IgD-negative memory B cell (primary cell): ENCODE data around the gene MMP25. TPM values are rescaled to one million over a fixed set of nuclear protein-coding genes. Genes with fewer than 3 reads are reported as not detected.

ENCODE experiments used
- H3K27ac Mint-ChIP-seq, 3 donors: one replicate each; pipeline ENCODE4 v1.8.0; 2020 to 2022; ENCODE audit warnings: mild to moderate bottlenecking in 3 of 3, mixed read lengths in 3 of 3, moderate library complexity in 1 of 3
- H3K27me3 Mint-ChIP-seq: one replicate; pipeline ENCODE4 v1.8.0; 2021; ENCODE audit warnings: mixed read lengths
- H3K36me3 Mint-ChIP-seq: one replicate; pipeline ENCODE4 v1.8.0; 2020; ENCODE audit warnings: mild to moderate bottlenecking, mixed read lengths
- H3K4me1 Mint-ChIP-seq, 3 donors: one replicate each; pipeline ENCODE4 v1.8.0; 2020 to 2022; ENCODE audit warnings: mixed read lengths in 3 of 3, mild to moderate bottlenecking in 1 of 3
- H3K4me3 Mint-ChIP-seq, 4 donors: one replicate each; pipeline ENCODE4 v1.8.0; 2020 to 2022; ENCODE audit warnings: mild to moderate bottlenecking in 4 of 4, mixed read lengths in 4 of 4, moderate library complexity in 3 of 4
- H3K9me3 Mint-ChIP-seq, 3 donors: one replicate each; pipeline ENCODE4 v1.8.0; 2020 to 2021; ENCODE audit warnings: mixed read lengths in 3 of 3, mild to moderate bottlenecking in 1 of 3
- polyA plus RNA-seq: library from polyadenylated mRNA; unstranded; fragments of 300-500 nt; fragmentation: Illumina TruSeq; gene quantifications from one replicate; pipeline ENCODE4 v1.2.3, GENCODE V29; 2021

MMP25 gene
- polyA plus RNA-seq, 1 donor from 2014 or later: 0.40 TPM

DNA sequence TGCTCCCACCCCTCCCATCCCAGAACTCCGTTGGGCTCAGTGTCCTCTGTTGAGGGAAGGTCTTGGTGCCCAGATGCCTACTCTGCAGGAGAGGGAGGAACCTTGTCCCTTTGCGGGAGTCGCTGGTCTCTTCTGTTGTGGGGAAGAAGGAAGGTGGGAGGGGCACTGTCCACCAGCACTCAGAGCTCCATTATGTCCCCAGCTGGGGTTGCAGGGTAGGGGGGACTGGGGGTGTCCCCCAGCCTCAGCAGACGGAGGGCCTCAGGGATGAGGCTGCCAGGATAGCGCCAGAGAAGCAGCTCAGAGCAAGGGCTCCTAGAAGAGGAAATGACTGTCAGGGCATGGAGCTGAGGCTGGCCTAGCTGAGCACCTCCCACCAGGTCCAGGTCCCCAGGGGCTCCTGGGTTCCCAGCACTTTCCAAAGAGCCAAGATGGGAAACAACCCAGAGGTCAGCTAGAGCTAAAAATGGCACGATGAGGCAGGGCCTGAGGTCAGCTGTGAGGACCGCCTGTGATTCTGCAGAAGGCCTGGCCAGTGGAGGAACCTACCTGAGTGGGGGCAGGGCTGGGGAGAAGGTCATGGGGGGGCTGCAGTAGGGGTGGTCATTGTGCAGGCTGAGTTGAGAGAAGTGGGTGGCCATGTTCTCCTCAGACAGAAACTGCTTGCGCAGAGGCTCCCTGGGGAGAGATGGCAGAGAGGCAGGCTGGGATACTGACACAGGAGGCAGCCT lies 23.5 kb upstream of the MMP25 start:
- H3K9me3 Mint-ChIP-seq: no peaks in the 10 kb centered on the region
- peak overlapping the region; percentile 85 to 99 (median 94) for H3K4me3 Mint-ChIP-seq
- peak overlapping the region; percentile 88 to 97 (median 96) for H3K27ac Mint-ChIP-seq
- H3K36me3 Mint-ChIP-seq: peaks cover 7% of the 10 kb centered on the region
- H3K4me1 Mint-ChIP-seq: peaks cover 23 to 24% (median 24%) of the 10 kb centered on the region in 3 donors
- H3K27me3 Mint-ChIP-seq: no peaks in the 10 kb centered on the region

DNA sequence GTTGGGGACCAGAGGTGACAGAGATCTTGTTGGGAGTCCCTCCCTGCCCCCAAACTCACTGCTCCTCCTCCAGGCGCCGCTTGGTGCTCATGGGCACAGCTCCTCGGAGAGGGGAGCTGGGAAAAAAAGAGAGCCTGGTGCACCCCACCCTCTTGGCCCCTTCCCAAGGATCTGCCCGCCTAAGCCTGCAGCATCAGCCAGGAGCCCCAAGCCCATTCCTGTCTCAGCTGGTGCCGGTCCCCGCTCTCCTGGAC lies 23.0 kb upstream of the MMP25 start:
- H3K27me3 Mint-ChIP-seq: no peaks in the 10 kb centered on the region
- H3K4me3 Mint-ChIP-seq: peak overlapping the region; percentile 85 to 99 (median 94)
- peak overlapping the region; percentile 88 to 97 (median 96) for H3K27ac Mint-ChIP-seq
- no peaks in the 10 kb centered on the region for H3K9me3 Mint-ChIP-seq
- H3K36me3 Mint-ChIP-seq: peaks cover 7% of the 10 kb centered on the region
- H3K4me1 Mint-ChIP-seq: peaks cover 24 to 26% (median 24%) of the 10 kb centered on the region in 3 donors

DNA sequence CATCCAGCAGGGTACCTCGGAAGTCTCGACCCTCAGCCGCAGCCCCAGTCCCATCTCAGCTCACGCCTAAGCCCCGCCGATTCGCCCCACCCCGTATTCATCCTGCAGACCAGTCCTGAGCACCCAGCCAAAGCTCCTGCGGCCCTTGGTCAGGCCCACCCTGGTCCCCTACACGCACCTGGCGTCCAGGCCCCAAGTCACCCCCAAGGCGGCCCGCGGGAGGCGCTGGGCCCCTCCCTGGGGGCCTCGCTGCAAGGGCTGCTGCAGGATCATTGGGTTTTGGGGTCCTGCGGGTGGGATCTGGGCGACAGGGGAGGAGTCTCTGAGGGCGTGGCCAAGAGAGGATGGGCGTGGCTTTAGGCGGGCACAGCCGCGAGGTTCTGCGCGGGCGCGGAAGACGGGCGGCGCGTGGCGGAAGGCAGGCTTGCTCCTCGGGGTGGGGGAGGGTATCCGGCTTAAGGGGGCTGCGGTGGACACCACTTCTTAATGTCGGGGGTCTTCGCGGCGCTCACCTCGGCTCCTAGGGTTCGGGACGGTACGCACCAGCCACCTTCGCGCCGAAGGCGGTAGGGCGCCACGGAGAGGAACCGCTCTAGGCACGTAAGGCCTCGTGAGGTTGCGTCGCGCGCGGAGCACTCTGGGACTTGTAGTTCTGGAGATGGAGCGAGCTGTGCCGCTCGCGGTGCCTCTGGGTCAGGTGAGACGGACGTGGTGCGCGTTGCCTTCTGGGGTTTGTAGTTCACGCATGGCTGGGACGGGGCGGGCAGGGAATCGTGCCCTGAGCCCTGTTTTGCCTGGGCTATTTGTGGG lies 22.5 kb upstream of the MMP25 start, which contains the start of the genes HCFC1R1 and THOC6:
Gene HCFC1R1 (minus strand): TSS at position 274 of the 810 bp plus-strand sequence. CDS start 1 bp downstream, at position 273.
Gene THOC6 (plus strand): TSS at position 367 of the 810 bp plus-strand sequence. CDS start 292 bp downstream, at position 659.
- peaks cover 7% of the 10 kb centered on the region for H3K36me3 Mint-ChIP-seq
- H3K4me3 Mint-ChIP-seq: peak within 1 kb of the TSS; percentile 85 to 99 (median 94)
- peaks cover 1% of the 10 kb centered on the region for H3K27me3 Mint-ChIP-seq

GRCh38 chr16:3025032-3026002 lies 21.0 kb upstream of the MMP25 start:
- peak overlapping the region in 1 of 4 donors; percentile 57 for H3K4me3 Mint-ChIP-seq
- no peaks in the 10 kb centered on the region for H3K9me3 Mint-ChIP-seq
- H3K27me3 Mint-ChIP-seq: peaks cover 11% of the 10 kb centered on the region
- peaks cover 24 to 30% (median 30%) of the 10 kb centered on the region in 3 donors for H3K4me1 Mint-ChIP-seq
- H3K36me3 Mint-ChIP-seq: peaks cover 7% of the 10 kb centered on the region
- peak overlapping the region in 1 of 3 donors; percentile 79 for H3K27ac Mint-ChIP-seq

More for the DNA sequence above, 22.5 kb upstream of the MMP25 start, which contains the start of the genes HCFC1R1 and THOC6:
- Mint-ChIP-seq H3K27ac (peak within 1 kb of the TSS; percentile 88 to 97 (median 96)), H3K4me1 (peaks cover 24 to 26% (median 25%) of the 10 kb centered on the region in 3 donors), H3K9me3 (no peaks in the 10 kb centered on the region)

DNA sequence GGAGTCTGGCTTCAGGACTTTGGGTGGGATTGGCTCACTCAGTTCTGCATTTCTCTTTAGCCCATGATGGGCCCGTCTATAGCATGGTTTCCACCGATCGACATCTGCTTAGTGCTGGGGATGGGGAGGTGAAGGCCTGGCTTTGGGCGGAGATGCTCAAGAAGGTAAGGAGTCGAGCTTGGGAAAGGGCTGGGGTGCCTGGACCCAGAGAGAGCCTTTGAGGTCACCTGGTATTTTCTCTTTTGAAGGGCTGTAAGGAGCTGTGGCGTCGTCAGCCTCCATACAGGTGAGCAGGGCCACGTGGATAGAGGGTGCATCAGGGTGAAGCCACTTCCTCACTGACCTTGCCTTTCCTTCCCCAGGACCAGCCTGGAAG lies 20.4 kb upstream of the MMP25 start:
- Mint-ChIP-seq H3K4me3 (peak overlapping the region in 1 of 4 donors; percentile 57), H3K36me3 (peaks cover 7% of the 10 kb centered on the region), H3K27me3 (peaks cover 15% of the 10 kb centered on the region), H3K4me1 (peaks cover 24 to 30% (median 28%) of the 10 kb centered on the region in 3 donors), H3K27ac (peak overlapping the region in 1 of 3 donors; percentile 79), H3K9me3 (no peaks in the 10 kb centered on the region)

DNA sequence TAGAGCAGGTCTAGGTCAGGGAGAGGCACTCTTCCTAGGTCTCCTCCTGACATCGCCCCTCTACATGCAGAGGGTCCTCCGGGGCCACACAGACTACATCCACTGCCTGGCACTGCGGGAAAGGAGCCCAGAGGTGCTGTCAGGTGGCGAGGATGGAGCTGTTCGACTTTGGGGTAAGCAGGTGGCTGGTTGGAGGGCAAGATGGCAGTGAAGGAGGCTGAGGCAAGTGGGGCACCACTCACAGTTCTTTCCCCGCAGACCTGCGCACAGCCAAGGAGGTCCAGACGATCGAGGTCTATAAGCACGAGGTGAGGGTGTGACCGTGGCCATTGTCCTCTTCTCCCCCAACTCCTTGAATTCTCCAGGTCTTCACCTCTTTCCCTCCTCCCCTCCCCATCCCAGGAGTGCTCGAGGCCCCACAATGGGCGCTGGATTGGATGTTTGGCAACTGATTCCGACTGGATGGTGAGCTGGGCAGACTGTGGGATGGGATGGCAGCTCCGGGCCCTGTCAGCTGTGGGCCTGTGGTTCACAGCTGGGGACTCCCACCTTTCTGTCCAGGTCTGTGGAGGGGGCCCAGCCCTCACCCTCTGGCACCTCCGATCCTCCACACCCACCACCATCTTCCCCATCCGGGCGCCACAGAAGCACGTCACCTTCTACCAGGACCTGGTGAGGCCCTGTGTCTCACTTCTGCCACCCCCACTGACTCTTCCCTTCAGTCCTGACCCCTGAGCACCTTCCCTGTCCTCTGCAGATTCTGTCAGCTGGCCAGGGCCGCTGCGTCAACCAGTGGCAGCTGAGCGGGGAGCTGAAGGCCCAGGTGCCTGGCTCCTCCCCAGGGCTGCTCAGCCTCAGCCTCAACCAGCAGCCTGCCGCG lies 19.5 kb upstream of the MMP25 start:
- H3K4me1 Mint-ChIP-seq: peaks cover 16 to 24% (median 22%) of the 10 kb centered on the region in 3 donors
- H3K27ac Mint-ChIP-seq: peak overlapping the region in 1 of 3 donors; percentile 79
- H3K27me3 Mint-ChIP-seq: peaks cover 17% of the 10 kb centered on the region
- H3K4me3 Mint-ChIP-seq: peak overlapping the region in 1 of 4 donors; percentile 57
- H3K36me3 Mint-ChIP-seq: peaks cover 7% of the 10 kb centered on the region
- no peaks in the 10 kb centered on the region for H3K9me3 Mint-ChIP-seq

DNA sequence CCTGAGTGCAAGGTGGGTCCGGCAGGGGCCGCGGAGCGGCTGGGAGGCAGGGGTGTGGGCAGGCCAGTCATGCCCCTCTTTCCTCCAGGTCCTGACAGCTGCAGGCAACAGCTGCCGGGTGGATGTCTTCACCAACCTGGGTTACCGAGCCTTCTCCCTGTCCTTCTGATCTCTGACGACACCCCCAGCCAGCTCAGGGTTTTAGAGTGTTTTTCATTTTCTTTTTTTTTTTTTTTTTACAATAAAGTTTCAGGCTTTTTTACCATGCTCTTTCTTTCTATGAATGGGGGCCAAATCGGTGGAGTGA lies 18.9 kb upstream of the MMP25 start:
- H3K27ac Mint-ChIP-seq: no peak overlapping the region
- peaks cover 20% of the 10 kb centered on the region for H3K27me3 Mint-ChIP-seq
- peaks cover 16 to 23% (median 19%) of the 10 kb centered on the region in 3 donors for H3K4me1 Mint-ChIP-seq
- peaks cover 9% of the 10 kb centered on the region for H3K36me3 Mint-ChIP-seq
- no peaks in the 10 kb centered on the region for H3K9me3 Mint-ChIP-seq
- H3K4me3 Mint-ChIP-seq: no peak overlapping the region

- H3K27ac Mint-ChIP-seq: peak overlapping the region in 1 of 3 donors; percentile 16
- peak overlapping the region in 3 of 4 donors; percentile 43 to 86 (median 76) for H3K4me3 Mint-ChIP-seq
- H3K9me3 Mint-ChIP-seq: no peaks in the 10 kb centered on the region
- H3K36me3 Mint-ChIP-seq: peaks cover 9% of the 10 kb centered on the region
- H3K4me1 Mint-ChIP-seq: peaks cover 11 to 16% (median 13%) of the 10 kb centered on the region in 3 donors
- peaks cover 27% of the 10 kb centered on the region for H3K27me3 Mint-ChIP-seq
Measured at GRCh38 chr16:3027983-3028715, 18.2 kb upstream of the MMP25 start.

GRCh38 chr16:3028716-3029319 lies 17.5 kb upstream of the MMP25 start:
- H3K27ac Mint-ChIP-seq: no peak overlapping the region
- H3K4me3 Mint-ChIP-seq: peak overlapping the region in 2 of 4 donors; percentile 83 to 84
- H3K4me1 Mint-ChIP-seq: peaks cover 6 to 14% (median 12%) of the 10 kb centered on the region in 3 donors
- peaks cover 34% of the 10 kb centered on the region for H3K27me3 Mint-ChIP-seq
- peaks cover 9% of the 10 kb centered on the region for H3K36me3 Mint-ChIP-seq
- H3K9me3 Mint-ChIP-seq: no peaks in the 10 kb centered on the region

GRCh38 chr16:3029491-3030221 lies 16.7 kb upstream of the MMP25 start:
- Mint-ChIP-seq H3K27ac (peak overlapping the region in 1 of 3 donors; percentile 40), H3K27me3 (peaks cover 41% of the 10 kb centered on the region), H3K4me3 (peak overlapping the region; percentile 48 to 84 (median 70)), H3K36me3 (peaks cover 7% of the 10 kb centered on the region), H3K4me1 (peaks cover 0 to 11% (median 10%) of the 10 kb centered on the region in 3 donors), H3K9me3 (no peaks in the 10 kb centered on the region)

DNA sequence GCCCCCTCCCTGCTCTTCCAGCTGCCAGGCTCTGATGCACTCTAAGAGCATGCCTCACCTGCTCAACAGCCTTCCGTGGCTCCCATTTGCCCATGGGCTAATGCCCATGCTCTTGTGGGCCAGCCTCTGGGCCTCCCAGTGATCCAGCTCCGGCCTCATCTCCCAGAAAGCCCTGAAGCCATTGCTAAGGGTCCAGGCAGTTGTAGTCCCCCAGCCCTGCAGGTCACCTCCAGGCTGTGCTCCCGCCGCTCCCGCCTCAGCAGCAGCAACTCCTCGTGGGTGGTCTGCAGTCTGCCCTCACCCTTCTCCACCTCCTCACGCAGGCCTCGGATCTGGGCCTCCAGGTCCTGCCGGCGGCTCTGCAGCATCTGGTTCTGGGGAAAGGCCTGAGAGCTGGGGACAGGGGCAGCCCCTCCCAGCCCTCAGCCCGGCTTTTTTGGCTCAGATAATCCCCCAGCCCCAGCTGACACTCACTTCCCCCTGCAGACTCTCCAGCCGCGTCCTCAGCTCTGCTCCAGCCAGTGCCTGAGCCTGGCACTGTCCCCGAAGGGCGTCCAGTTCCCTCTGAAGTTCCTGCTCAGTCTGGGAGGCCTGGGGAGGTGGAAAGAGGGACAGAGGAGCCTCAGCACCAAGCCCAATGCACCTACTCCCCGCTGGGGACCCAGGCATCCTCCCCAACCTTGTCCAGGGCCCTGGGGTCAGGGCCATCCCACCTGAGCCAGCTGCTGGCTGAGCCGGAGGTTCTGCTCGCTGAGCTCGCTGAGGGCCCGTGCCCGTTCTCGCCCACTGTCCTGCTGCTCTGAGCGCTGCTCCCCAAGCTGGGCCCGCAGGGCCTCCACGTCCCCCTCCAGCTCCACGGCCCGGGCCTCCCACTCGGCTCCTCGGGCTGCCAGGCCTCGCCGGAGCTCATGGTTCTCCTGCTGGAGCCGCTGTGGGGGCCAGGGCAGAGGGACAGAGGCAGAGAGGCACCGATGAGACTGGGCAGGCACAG lies 15.8 kb upstream of the MMP25 start:
- Mint-ChIP-seq H3K4me3 (peak overlapping the region in 2 of 4 donors; percentile 48 to 61), H3K27ac (peak overlapping the region in 1 of 3 donors; percentile 40), H3K4me1 (peaks cover 0 to 12% (median 11%) of the 10 kb centered on the region in 3 donors), H3K36me3 (peaks cover 7% of the 10 kb centered on the region), H3K9me3 (no peaks in the 10 kb centered on the region), H3K27me3 (peaks cover 48% of the 10 kb centered on the region)
